K562 (cell line): ENCODE results near the gene FSCN2. TPM values are rescaled to one million over a fixed set of nuclear protein-coding genes. Genes with fewer than 3 reads are reported as not detected.

Source experiments
- CCAR2 ChIP-seq: fragments of 200-400 bp; formaldehyde crosslinking; IDR thresholded peaks from 2 replicates; pipeline ENCODE4 v1.6.1; 2017; ENCODE audit warnings: mild to moderate bottlenecking, low read depth, low read length
- CXXC5 ChIP-seq: fragments of 250-450 bp; sonication (Bioruptor Pico); IDR thresholded peaks from 2 replicates; pipeline ENCODE4 v1.8.0; 2022; ENCODE audit warnings: inconsistent platforms, mild to moderate bottlenecking, moderate library complexity
- HCFC1 ChIP-seq: IDR thresholded peaks from 2 replicates; pipeline ENCODE4 v1.6.1; 2012; ENCODE audit warnings: low read depth, low read length, improper control_type of control experiment
- KLF10 ChIP-seq: fragments of 250-450 bp; sonication (Bioruptor Pico); IDR thresholded peaks from 2 replicates; pipeline ENCODE4 v1.6.1; 2021; ENCODE audit warnings: matching md5 sums
- MBD2 ChIP-seq: sonication (generic); IDR thresholded peaks from 2 replicates; pipeline ENCODE4 v1.6.1; 2016; ENCODE audit warnings: low read depth, borderline replicate concordance
- MED1 ChIP-seq: sonication (generic); formaldehyde crosslinking; IDR thresholded peaks from 2 replicates; pipeline ENCODE4 v1.8.1; 2023; ENCODE audit warnings: missing genetic modification reagents, borderline replicate concordance
- NBN ChIP-seq: fragments of 450-650 bp; IDR thresholded peaks from 2 replicates; pipeline ENCODE4 v1.6.1; 2016; ENCODE audit warnings: low read depth, mild to moderate bottlenecking
- NR4A1 ChIP-seq, 2 experiments: fragments of 250-450 bp in 1 of 2; fragments of 450-650 bp in 1 of 2; sonication (Bioruptor Pico) in 1 of 2; IDR thresholded peaks; 2 replicates each; pipeline versions ENCODE4 v1.4.0 to v1.6.1; 2016 to 2020; ENCODE audit warnings: mild to moderate bottlenecking in 2 of 2, missing compliant biosample characterization in 1 of 2, missing genetic modification characterization in 1 of 2, moderate library complexity in 1 of 2
- RBM17 ChIP-seq: fragments of 200-400 bp; formaldehyde crosslinking; IDR thresholded peaks from 2 replicates; pipeline ENCODE4 v1.6.1; 2017; ENCODE audit warnings: low read depth, mild to moderate bottlenecking, low read length, borderline replicate concordance
- RCOR1 ChIP-seq, 2 experiments: IDR thresholded peaks; 2 replicates each; pipeline ENCODE4 v1.6.1; 2012; ENCODE audit warnings: low read depth in 2 of 2, low read length in 2 of 2, borderline replicate concordance in 1 of 2, improper control_type of control experiment in 1 of 2
- RFX7 ChIP-seq: fragments of 250-450 bp; sonication (Bioruptor Pico); IDR thresholded peaks from 2 replicates; pipeline ENCODE4 v1.5.1; 2021; ENCODE audit warnings: mild to moderate bottlenecking
- TEAD1 ChIP-seq, 2 experiments: fragments of 450-650 bp in 1 of 2; sonication (generic) in 1 of 2; formaldehyde crosslinking; IDR thresholded peaks; 2 replicates each; pipeline versions ENCODE4 v1.4.0 to v1.8.0; 2020 to 2022; ENCODE audit warnings: mild to moderate bottlenecking in 2 of 2, missing genetic modification reagents in 1 of 2
- TOE1 ChIP-seq, 2 experiments: fragments of 450-650 bp in 1 of 2; sonication (generic) in 1 of 2; formaldehyde crosslinking in 1 of 2; IDR thresholded peaks; 2 replicates each; pipeline versions ENCODE4 v1.7.1 to v1.8.0; 2016 to 2022; ENCODE audit warnings: borderline replicate concordance in 2 of 2, mild to moderate bottlenecking in 2 of 2, antibody characterized with exemption in 1 of 2, inconsistent platforms in 1 of 2, low read depth in 1 of 2, missing genetic modification reagents in 1 of 2, moderate library complexity in 1 of 2
- TRIM25 ChIP-seq: fragments of 450-650 bp; IDR thresholded peaks from 2 replicates; pipeline ENCODE4 v1.7.0; 2016; ENCODE audit warnings: borderline replicate concordance
- YY1 ChIP-seq, 3 experiments: IDR thresholded peaks; 2 replicates each; pipeline ENCODE4 v1.6.1; 2011; ENCODE audit warnings: low read length in 2 of 3, mild to moderate bottlenecking in 2 of 3, moderate library complexity in 2 of 3, borderline replicate concordance in 1 of 3, control low read depth in 1 of 3, low read depth in 1 of 3; ENCODE audit not compliant: insufficient read depth in 3 of 3, insufficient replicate concordance in 2 of 3, control insufficient read depth in 1 of 3, insufficient read length in 1 of 3; ENCODE audit errors: extremely low read depth in 1 of 3
- ZBTB7A ChIP-seq: IDR thresholded peaks from 2 replicates; pipeline ENCODE4 v1.6.1; 2011; ENCODE audit warnings: low read depth, mild to moderate bottlenecking, low read length, moderate library complexity, borderline replicate concordance; ENCODE audit not compliant: control insufficient read depth
- ZC3H4 ChIP-seq: sonication (generic); formaldehyde crosslinking; IDR thresholded peaks from 2 replicates; pipeline ENCODE4 v1.9.0; 2021; ENCODE audit warnings: missing genetic modification reagents, borderline replicate concordance
- ZNF134 ChIP-seq: fragments of 250-450 bp; sonication (Bioruptor Pico); conservative IDR thresholded peaks from 2 replicates; pipeline ENCODE4 v1.4.0; 2020
- ZNF212 ChIP-seq: fragments of 450-650 bp; formaldehyde crosslinking; IDR thresholded peaks from 2 replicates; pipeline ENCODE4 v1.4.0; 2020; ENCODE audit warnings: mild to moderate bottlenecking
- ZNF778 ChIP-seq: fragments of 450-650 bp; formaldehyde crosslinking; IDR thresholded peaks from 2 replicates; pipeline ENCODE4 v1.4.0; 2020; ENCODE audit warnings: mild to moderate bottlenecking, moderate library complexity
- polyA plus RNA-seq, 8 experiments: library from polyadenylated mRNA; depleted of rRNA in 4 of 8; stranded (reverse) in 5 of 8; unstranded in 3 of 8; fragments of >200 nt; fragmentation: Nextera tagmentation in 2 of 8; fragmentation: Illumina TruSeq in 1 of 8; extraction: Ambion mirVana in 2 of 8; extraction: Trizol in 1 of 8; gene quantifications; 2 replicates each; pipeline versions ENCODE4 v1.2.1 to v1.2.3, GENCODE V29; 2011 to 2014; ENCODE audit warnings: inconsistent platforms in 1 of 8, missing spikeins in 1 of 8
- total RNA-seq, 7 experiments: library from RNA; depleted of rRNA in 6 of 7; stranded (reverse); fragments of >200 nt in 6 of 7; fragmentation: Illumina TruSeq in 2 of 7; extraction: Trizol in 2 of 7; gene quantifications; 2 replicates each; pipeline versions ENCODE4 v1.2.1 to v1.2.3, GENCODE V29; 2011 to 2021; ENCODE audit warnings: low replicate concordance in 1 of 7
- TF ChIP-seq, protein P1 (sequence below): fragments of 450-650 bp; formaldehyde crosslinking; IDR thresholded peaks from 2 replicates; pipeline ENCODE4 v1.4.0; 2022; ENCODE audit warnings: mild to moderate bottlenecking, moderate library complexity
- TF ChIP-seq, protein P2 (sequence below), 2 experiments: fragments of 450-650 bp in 1 of 2; sonication (generic) in 1 of 2; formaldehyde crosslinking; conservative IDR thresholded peaks; 2 replicates each; pipeline versions ENCODE4 v1.4.0 to v1.8.1; 2020 to 2022; ENCODE audit warnings: mild to moderate bottlenecking in 1 of 2, missing genetic modification reagents in 1 of 2

FSCN2 gene
- total and polyA plus RNA-seq, 9 of the 15 experiments (the other 6 are each of a cell fraction or from before 2014, with no cell fraction given) = 0.08 TPM; not detected in 8

DNA sequence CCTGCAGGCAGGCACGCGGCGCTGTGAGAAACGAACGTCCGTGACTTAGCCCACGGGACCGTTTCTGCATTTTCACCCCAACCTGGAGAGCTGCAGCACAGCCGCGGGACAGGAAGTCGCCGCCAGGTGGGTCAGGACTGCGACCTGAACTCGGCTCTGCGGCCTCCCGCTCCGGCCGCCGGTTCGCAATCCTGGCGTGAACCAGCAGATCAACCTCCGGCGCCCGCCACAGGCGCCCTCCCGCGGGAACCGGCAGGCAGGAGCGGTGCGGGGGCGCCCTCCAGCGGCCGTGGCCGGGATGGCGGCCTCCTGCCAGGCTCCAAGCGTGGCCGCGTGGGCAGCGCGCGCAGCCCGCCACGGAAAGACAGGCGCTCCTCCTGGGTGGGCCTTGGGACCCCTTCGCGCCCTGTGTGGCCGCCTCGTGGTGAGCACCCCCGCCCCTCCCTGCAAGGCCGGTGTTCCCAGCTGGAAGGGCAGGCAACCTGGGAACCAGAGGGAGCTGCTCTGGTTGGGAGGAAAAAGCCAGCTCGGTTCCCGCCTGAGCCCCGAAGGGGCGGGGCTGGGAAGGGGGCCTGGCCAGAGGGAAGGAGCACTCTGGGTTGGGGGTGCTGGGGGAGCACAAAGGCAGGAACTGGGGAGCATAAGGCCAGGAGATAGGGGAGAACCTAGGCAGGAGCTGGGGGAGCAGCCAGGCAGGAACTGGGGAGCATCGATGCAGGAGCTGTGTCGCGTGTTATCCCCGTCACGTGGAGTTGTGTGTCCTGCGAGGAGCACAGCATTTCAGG, 43.8 kb upstream of the FSCN2 start (continued):
- TF ChIP-seq MED1 (no peak), CXXC5 (peak; percentile 87), ZNF212 (no peak), RCOR1 (IDR thresholded peaks at IDR 0.05; ENCODE audit: borderline replicate concordance in 1 of 2, low read depth in 2 of 2, low read length in 2 of 2) (peak in 1 of 2 experiments; percentile 53; a peak in 2 of 4 replicates), RBM17 (no peak), ZNF778 (no peak), ZC3H4 (CRISPR knock-in tag) (no peak), YY1 (IDR thresholded peaks at IDR 0.05; ENCODE audit: borderline replicate concordance in 1 of 3, control insufficient read depth in 1 of 3, extremely low read depth in 1 of 3, insufficient read depth in 3 of 3, insufficient read length in 1 of 3, insufficient replicate concordance in 2 of 3, low read depth in 1 of 3, low read length in 2 of 3) (peak; percentile 15 to 75 (median 72)), ZBTB7A (peak; percentile 39), CCAR2 (no peak), TOE1 (IDR thresholded peaks at IDR 0.05; ENCODE audit: borderline replicate concordance) (peak; percentile 62; the same call in 1 of the 2 replicates), TOE1 (CRISPR knock-in tag; IDR thresholded peaks at IDR 0.05; ENCODE audit: borderline replicate concordance, low read depth) (no peak; the same call in 1 of the 2 replicates), MBD2 (no peak), TEAD1 (CRISPR knock-in tag; IDR thresholded peaks at IDR 0.05) (peak in 1 of 2 experiments; percentile 91; a peak in 2 of 4 replicates), TRIM25 (no peak; the same call in 1 of the 2 replicates), HCFC1 (peak; percentile 57), RFX7 (CRISPR knock-in tag) (no peak), NBN (no peak), KLF10 (CRISPR knock-in tag) (no peak), NR4A1 (CRISPR knock-in tag; IDR thresholded peaks at IDR 0.05) (0 out of 2 replicates have a peak, but pooled peaks have one; percentile 12), NR4A1 (tag; IDR thresholded peaks at IDR 0.05) (peak; percentile 27; the same call in 1 of the 2 replicates), ZNF134 (no peak)
- TF ChIP-seq, protein P1, sequence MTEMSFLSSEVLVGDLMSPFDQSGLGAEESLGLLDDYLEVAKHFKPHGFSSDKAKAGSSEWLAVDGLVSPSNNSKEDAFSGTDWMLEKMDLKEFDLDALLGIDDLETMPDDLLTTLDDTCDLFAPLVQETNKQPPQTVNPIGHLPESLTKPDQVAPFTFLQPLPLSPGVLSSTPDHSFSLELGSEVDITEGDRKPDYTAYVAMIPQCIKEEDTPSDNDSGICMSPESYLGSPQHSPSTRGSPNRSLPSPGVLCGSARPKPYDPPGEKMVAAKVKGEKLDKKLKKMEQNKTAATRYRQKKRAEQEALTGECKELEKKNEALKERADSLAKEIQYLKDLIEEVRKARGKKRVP (CRISPR knock-in tag) = no peak
- TF ChIP-seq, protein P2, sequence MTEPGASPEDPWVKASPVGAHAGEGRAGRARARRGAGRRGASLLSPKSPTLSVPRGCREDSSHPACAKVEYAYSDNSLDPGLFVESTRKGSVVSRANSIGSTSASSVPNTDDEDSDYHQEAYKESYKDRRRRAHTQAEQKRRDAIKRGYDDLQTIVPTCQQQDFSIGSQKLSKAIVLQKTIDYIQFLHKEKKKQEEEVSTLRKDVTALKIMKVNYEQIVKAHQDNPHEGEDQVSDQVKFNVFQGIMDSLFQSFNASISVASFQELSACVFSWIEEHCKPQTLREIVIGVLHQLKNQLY (CRISPR knock-in tag; conservative IDR thresholded peaks at IDR 0.05) = no peak
